Measurements from ENCODE around the gene MEGF6. TPM values are rescaled to one million over a fixed set of nuclear protein-coding genes. Genes with fewer than 3 reads are reported as not detected.

MEGF6 gene
- total RNA-seq, 1 donor from 2014 or later, result 194 TPM

- intact Hi-C loops (cut with DNase I), result loop anchor here (1.0 to 10.0 kb wide), 2 partner anchors 19 to 234 kb away; no protein-coding TSS in a partner anchor
- peaks cover 34 to 60% of the 10 kb centered on the region in 2 donors for H3K4me1 ChIP-seq
- H3K27ac ChIP-seq, result peak overlapping the region; percentile 56 to 74
- peak overlapping the region in 1 of 2 donors; percentile 28 for H3K4me3 ChIP-seq
- H3K27me3 ChIP-seq, result no peaks in the 10 kb centered on the region
- H3K9me3 ChIP-seq, result no peaks in the 10 kb centered on the region
- no peaks in the 10 kb centered on the region for H3K36me3 ChIP-seq
- DNase-seq (ENCODE audit: low spot score in 2 of 2), result no peak
- TF ChIP-seq, protein P1, sequence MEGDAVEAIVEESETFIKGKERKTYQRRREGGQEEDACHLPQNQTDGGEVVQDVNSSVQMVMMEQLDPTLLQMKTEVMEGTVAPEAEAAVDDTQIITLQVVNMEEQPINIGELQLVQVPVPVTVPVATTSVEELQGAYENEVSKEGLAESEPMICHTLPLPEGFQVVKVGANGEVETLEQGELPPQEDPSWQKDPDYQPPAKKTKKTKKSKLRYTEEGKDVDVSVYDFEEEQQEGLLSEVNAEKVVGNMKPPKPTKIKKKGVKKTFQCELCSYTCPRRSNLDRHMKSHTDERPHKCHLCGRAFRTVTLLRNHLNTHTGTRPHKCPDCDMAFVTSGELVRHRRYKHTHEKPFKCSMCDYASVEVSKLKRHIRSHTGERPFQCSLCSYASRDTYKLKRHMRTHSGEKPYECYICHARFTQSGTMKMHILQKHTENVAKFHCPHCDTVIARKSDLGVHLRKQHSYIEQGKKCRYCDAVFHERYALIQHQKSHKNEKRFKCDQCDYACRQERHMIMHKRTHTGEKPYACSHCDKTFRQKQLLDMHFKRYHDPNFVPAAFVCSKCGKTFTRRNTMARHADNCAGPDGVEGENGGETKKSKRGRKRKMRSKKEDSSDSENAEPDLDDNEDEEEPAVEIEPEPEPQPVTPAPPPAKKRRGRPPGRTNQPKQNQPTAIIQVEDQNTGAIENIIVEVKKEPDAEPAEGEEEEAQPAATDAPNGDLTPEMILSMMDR (IDR thresholded peaks at IDR 0.05), result no peak
These were observed 63.0 kb downstream of the MEGF6 start for GRCh38 chr1:3548156-3548893.

DNA sequence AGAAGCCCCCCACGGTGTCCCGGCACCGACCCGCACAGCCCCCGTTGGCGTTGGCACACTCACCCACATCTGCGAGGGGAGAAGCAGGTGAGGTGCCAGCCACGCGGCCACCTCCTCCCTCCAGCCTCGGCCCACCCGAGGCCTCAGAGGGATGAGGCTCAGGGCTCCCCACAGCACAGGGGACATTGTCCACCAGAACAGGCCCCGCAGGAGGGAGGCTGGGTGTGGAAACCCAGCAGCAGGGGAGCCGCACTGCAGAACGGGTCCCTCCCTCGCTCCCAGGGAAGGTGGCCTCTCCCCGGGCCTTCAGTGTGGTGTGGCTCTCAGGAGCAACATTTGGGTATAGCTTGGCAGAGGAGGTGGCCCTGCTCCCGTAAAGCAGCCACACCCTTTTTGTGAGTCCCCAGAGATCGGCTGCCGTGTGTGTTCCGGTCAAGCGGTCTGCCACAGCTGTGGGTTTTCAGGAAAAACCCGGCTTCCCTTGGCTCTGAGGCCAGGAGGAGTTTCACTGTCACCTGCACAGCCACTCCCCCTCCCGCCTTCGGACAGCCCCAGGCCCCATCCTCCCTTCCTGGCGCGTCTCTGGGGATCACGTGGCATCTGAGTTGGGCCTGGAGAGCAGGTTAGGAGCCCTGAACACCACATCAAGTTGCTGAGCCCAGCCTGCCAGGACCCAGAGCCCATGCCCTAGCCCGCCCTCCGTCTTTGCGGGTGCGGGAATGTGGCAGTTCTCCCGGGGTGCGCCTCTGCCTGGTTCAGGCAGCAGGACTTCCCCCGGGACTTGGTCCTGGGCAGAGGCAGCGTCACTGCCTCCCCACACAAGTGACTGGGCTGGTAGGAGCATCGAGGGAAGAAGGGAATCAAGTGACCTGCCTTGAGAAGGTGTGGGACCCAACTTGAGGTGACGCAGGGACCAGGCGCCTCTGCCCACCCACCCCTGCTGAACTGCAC, 64.0 kb downstream of the MEGF6 start:
- peak overlapping the region; percentile 56 to 74 for H3K27ac ChIP-seq
- no peaks in the 10 kb centered on the region for H3K27me3 ChIP-seq
- peaks cover 40 to 65% of the 10 kb centered on the region in 2 donors for H3K4me1 ChIP-seq
- peak in 1 of 2 donors; percentile 18 for DNase-seq (ENCODE audit: low spot score in 2 of 2)
- H3K9me3 ChIP-seq, result no peaks in the 10 kb centered on the region
- no peaks in the 10 kb centered on the region for H3K36me3 ChIP-seq
- intact Hi-C loops (cut with DNase I), result loop anchor here (1.0 to 10.0 kb wide), 2 partner anchors 18 to 233 kb away; no protein-coding TSS in a partner anchor
- peak overlapping the region in 1 of 2 donors; percentile 28 for H3K4me3 ChIP-seq
- TF ChIP-seq, protein P1 (IDR thresholded peaks at IDR 0.05), result no peak

DNA sequence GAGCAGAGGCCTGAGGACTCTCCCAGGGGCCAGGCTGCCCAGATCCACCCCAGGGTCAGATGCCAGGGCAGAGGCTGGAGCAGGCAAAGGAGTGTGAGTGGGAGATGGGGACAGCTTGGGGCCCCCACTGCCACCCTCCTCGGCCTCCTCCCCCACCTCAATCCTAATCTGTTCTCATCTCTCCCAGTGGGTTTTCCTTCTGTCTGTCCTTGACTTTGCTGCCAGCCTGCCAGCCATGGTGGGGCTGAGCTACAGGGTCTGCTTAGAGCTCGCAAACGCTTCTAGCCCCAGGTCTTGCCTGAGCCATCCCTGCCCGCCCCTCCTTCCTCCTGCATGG, 65.3 kb downstream of the MEGF6 start:
- DNase-seq (ENCODE audit: low spot score in 2 of 2), result no peak
- intact Hi-C loops (cut with DNase I), result loop anchor here (10.0 kb wide), 1 partner anchor 231 kb away; no protein-coding TSS in a partner anchor
- Histone ChIP-seq H3K27ac (peak overlapping the region; percentile 46 to 74), H3K9me3 (no peaks in the 10 kb centered on the region), H3K27me3 (no peaks in the 10 kb centered on the region), H3K36me3 (no peaks in the 10 kb centered on the region), H3K4me3 (no peak overlapping the region), H3K4me1 (peaks cover 51 to 69% of the 10 kb centered on the region in 2 donors)
- TF ChIP-seq, protein P1 (IDR thresholded peaks at IDR 0.05), result no peak

DNA sequence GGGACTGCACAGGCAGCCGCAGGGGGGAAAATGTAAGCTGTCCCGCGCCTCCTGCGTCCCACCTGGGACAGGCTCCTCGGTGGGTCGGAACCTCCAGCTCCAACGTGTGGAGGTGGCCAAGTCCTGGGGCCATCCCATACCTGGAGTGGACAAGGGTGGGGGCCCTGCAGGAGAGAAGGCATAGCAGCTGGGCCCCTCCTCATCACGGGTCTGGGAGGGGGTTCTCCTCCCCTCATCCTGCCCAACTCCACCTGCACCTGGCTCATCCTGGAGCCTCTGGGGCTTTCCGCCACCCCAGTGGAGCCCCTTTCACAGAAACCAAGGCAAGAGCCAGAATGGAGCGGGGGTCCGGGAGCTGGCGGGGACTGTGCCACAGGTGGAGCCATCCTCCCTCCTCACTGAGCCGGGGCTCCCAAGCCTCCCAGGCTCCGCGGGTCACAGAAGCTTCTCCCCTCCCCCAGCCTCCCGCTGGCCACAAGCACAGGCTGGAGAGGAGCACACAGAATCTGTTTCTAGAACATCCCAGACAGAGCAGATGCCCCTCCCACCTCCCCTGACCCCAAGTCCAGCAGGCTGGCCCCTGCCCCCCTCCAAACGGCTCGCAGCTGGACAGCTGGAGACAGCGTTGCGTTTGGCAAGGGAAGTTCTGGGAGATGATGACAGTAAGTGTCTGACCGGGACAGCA, 65.8 kb downstream of the MEGF6 start:
- TF ChIP-seq, protein P1 (IDR thresholded peaks at IDR 0.05), result no peak
- intact Hi-C loops (cut with DNase I), result loop anchor here (10.0 kb wide), 1 partner anchor 231 kb away; no protein-coding TSS in a partner anchor

More for the DNA sequence above, 65.8 kb downstream of the MEGF6 start:
- H3K36me3 ChIP-seq, result no peaks in the 10 kb centered on the region
- no peaks in the 10 kb centered on the region for H3K27me3 ChIP-seq
- peaks cover 47 to 69% of the 10 kb centered on the region in 2 donors for H3K4me1 ChIP-seq
- no peaks in the 10 kb centered on the region for H3K9me3 ChIP-seq
- DNase-seq (ENCODE audit: low spot score in 2 of 2), result no peak
- peak overlapping the region in 1 of 2 donors; percentile 74 for H3K27ac ChIP-seq
- H3K4me3 ChIP-seq, result no peak overlapping the region

Measured in ascending aorta (tissue), 2 donors.